Measurements from ENCODE around the gene MBNL1. TPM values are rescaled to one million over a fixed set of nuclear protein-coding genes. Genes with fewer than 3 reads are reported as not detected.

The MBNL1 gene
- total RNA-seq, 1 donor from 2014 or later, result 79.5 TPM

DNA sequence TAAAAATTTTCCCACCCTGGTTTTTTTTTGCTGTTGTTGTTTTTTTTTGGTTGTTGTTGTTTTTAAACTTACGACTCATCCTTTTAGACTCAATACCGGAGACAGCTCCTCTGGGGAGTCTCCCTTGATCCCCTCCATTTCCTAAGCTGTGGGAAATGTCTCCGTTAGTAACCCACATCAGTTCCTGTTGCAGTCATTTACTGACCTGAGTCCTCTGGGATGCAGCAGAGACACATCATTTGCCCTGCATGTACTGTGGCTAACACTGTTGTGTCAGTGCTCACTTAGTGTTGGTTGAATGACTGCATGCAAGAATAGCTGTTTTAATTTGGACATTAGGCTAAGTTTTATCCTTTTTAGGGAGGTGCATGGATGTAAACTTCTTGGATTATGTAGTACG, 83.8 kb downstream of the MBNL1 start:
- no peaks in the 10 kb centered on the region for H3K36me3 ChIP-seq (ENCODE audit: control insufficient read depth, insufficient read depth, low read length)
- FAIRE-seq, result no peak
- no peak for TF ChIP-seq CTCF (IDR thresholded peaks at IDR 0.05; ENCODE audit: insufficient read depth, low read length, severe bottlenecking)
- no peak overlapping the region for H3K4me3 ChIP-seq (ENCODE audit: low read depth, low read length)
- DNase-seq (ENCODE audit: low read depth), result no peak
- no peaks in the 10 kb centered on the region for H3K27me3 ChIP-seq (ENCODE audit: control insufficient read depth, insufficient read depth, low read length)

DNA sequence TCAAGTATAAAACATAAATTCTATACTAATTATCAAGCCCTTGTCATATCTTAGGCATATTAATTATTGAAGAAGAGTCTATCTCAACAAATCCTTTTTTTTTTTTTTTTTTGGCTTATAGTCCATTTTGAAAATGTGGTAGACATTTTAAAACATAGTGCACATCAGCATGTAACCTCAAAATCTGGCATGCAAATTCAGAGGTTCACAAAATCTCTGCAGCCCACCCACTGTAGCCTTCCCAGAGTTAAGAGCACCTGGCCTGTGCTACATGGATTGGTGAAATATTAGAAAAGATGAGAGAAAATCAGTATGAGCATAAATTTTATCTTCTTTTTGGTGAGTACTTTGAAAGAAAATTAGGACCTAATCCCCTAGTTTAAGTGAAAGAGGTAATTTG, 84.8 kb downstream of the MBNL1 start:
- TF ChIP-seq CTCF (IDR thresholded peaks at IDR 0.05; ENCODE audit: insufficient read depth, low read length, severe bottlenecking), result no peak
- DNase-seq (ENCODE audit: low read depth) (no peak), FAIRE-seq (no peak)
- Histone ChIP-seq H3K27me3 (ENCODE audit: control insufficient read depth, insufficient read depth, low read length) (no peaks in the 10 kb centered on the region), H3K4me3 (ENCODE audit: low read depth, low read length) (no peak overlapping the region), H3K36me3 (ENCODE audit: control insufficient read depth, insufficient read depth, low read length) (no peaks in the 10 kb centered on the region)

GRCh38 chr3:152355744-152356665, 87.3 kb downstream of the MBNL1 start:
- TF ChIP-seq CTCF (IDR thresholded peaks at IDR 0.05; ENCODE audit: insufficient read depth, low read length, severe bottlenecking), result no peak
- H3K36me3 ChIP-seq (ENCODE audit: control insufficient read depth, insufficient read depth, low read length), result no peaks in the 10 kb centered on the region
- H3K4me3 ChIP-seq (ENCODE audit: low read depth, low read length), result no peak overlapping the region
- no peak for FAIRE-seq
- no peaks in the 10 kb centered on the region for H3K27me3 ChIP-seq (ENCODE audit: control insufficient read depth, insufficient read depth, low read length)
- no peak for DNase-seq (ENCODE audit: low read depth)

GRCh38 chr3:152356870-152357276, 88.1 kb downstream of the MBNL1 start:
- no peaks in the 10 kb centered on the region for H3K36me3 ChIP-seq (ENCODE audit: control insufficient read depth, insufficient read depth, low read length)
- no peak overlapping the region for H3K4me3 ChIP-seq (ENCODE audit: low read depth, low read length)
- no peaks in the 10 kb centered on the region for H3K27me3 ChIP-seq (ENCODE audit: control insufficient read depth, insufficient read depth, low read length)
- DNase-seq (ENCODE audit: low read depth) (no peak), FAIRE-seq (no peak)
- TF ChIP-seq CTCF (IDR thresholded peaks at IDR 0.05; ENCODE audit: insufficient read depth, low read length, severe bottlenecking), result no peak

DNA sequence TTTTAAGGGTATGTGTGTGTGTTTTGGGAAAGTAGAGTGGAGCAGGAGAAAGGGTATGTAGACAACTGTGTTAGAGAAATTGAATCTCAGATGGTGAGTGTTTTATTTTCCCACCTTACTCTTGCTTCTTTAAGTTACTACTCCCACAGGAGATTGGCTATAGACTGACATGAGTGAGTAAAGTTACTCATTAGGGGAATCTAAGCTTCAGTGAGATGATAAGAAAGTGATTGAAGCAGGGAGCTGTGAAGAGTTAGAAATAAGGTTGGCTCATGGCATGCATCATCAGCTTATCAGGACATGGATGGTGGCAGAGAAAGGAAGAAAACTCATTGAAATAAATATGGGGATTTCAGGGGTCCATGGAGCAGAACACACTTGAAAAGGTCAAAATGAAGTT, 88.9 kb downstream of the MBNL1 start:
- FAIRE-seq, result no peak
- H3K4me3 ChIP-seq (ENCODE audit: low read depth, low read length), result no peak overlapping the region
- DNase-seq (ENCODE audit: low read depth), result no peak
- H3K27me3 ChIP-seq (ENCODE audit: control insufficient read depth, insufficient read depth, low read length), result no peaks in the 10 kb centered on the region
- H3K36me3 ChIP-seq (ENCODE audit: control insufficient read depth, insufficient read depth, low read length), result no peaks in the 10 kb centered on the region
- no peak for TF ChIP-seq CTCF (IDR thresholded peaks at IDR 0.05; ENCODE audit: insufficient read depth, low read length, severe bottlenecking)
